SK-N-SH treated with all-trans-retinoic acid at 6 μM for 48 hours (cell line): ENCODE measurements around the gene REPIN1.

Source experiments
- PATZ1 ChIP-seq: fragments of 250-450 bp; sonication (Bioruptor Pico); IDR thresholded peaks from 2 replicates; pipeline ENCODE4 v1.8.0; 2020; ENCODE audit warnings: mild to moderate bottlenecking, moderate library complexity, borderline replicate concordance
- PPARA ChIP-seq: fragments of 250-450 bp; sonication (Bioruptor Pico); IDR thresholded peaks from 2 replicates; pipeline ENCODE4 v1.5.0; 2020; ENCODE audit warnings: mild to moderate bottlenecking, borderline replicate concordance
- RARB ChIP-seq: fragments of 250-450 bp; sonication (Bioruptor Pico); IDR thresholded peaks from 2 replicates; pipeline ENCODE4 v1.8.0; 2021; ENCODE audit warnings: mild to moderate bottlenecking, moderate library complexity
- TCF4 ChIP-seq: fragments of 250-450 bp; sonication (Bioruptor Pico); IDR thresholded peaks from 2 replicates; pipeline ENCODE4 v1.8.0; 2021; ENCODE audit warnings: mild to moderate bottlenecking, moderate library complexity, borderline replicate concordance

DNA sequence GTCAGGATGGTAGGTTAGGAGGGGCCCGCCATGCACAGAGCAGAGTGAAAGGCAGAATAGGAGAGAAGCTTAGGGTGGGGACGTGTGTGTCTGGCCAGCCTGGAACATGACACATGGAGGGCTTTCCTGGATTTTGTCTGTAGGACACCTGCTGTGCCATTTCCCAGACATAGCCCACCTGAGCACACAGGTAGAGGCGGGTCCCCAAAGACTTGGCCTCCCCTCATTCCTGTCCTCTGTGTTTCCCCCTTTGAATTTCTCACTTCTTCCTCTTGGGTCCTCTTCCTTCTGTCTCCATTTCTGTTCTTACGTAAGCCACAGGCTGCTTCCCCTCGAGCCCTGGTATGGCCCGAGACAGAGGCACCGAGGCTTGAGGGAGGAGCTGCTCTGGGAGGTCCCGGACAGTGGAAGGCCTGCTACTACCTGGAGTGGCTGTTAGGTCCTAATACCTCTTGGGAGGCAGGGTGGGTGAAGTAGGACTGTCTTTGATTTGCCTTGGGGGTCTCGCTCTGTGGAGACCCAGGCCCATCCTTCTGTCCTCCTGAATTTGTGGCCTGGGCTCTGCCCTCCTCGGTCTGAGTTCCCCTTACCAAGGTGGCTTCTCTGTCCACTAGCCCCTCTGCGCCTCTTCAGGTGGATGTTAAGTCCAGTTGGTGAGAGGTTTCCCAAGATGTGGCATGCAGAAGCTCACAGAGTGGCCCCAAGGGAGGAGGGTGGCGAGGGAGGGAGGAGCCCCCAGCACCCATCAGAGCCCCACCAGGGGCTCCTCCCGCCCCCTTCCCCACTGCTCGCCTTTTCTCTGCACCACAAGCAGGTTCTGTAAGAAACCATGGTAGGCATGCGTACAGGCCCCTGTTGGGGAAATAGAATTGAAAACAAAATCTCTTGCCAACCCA is 16.0 kb downstream of the REPIN1 start:
- TF ChIP-seq RARB (CRISPR knock-in tag): no peak
- TF ChIP-seq PPARA (CRISPR knock-in tag): no peak
- TF ChIP-seq TCF4 (CRISPR knock-in tag): no peak
- TF ChIP-seq PATZ1 (CRISPR knock-in tag): no peak
